HAP-1 (cell line): ENCODE measurements around the gene ITPRID2.

Experiments
- DNase-seq, 2 experiments: peaks; one replicate each; pipeline ENCODE4 v3.0.0-alpha.2; 2016 to 2020; ENCODE audit warnings: low spot score in 2 of 2
- H3K27me3 ChIP-seq: fragments of 250-450 bp; sonication (Bioruptor Pico); 2 replicates; pipeline ENCODE4 v1.5.1; 2020; ENCODE audit warnings: low read depth, mild to moderate bottlenecking, moderate library complexity
- H3K36me3 ChIP-seq: fragments of 250-450 bp; sonication (Bioruptor Pico); replicated peaks from 2 replicates; pipeline ENCODE4 v1.5.1; 2020; ENCODE audit warnings: mild to moderate bottlenecking
- H3K4me1 ChIP-seq: fragments of 250-450 bp; sonication (Bioruptor Pico); 2 replicates; pipeline ENCODE4 v1.5.1; 2020; ENCODE audit warnings: mild to moderate bottlenecking
- H3K4me3 ChIP-seq: fragments of 250-450 bp; sonication (Bioruptor Pico); 2 replicates; pipeline ENCODE4 v1.5.1; 2020; ENCODE audit warnings: mild to moderate bottlenecking, moderate library complexity
- H3K9me3 ChIP-seq: fragments of 250-450 bp; sonication (Bioruptor Pico); 2 replicates; pipeline ENCODE4 v1.5.1; 2020; ENCODE audit warnings: mild to moderate bottlenecking, moderate library complexity
- in situ Hi-C: fragments of 300-500 bp; cut with MboI; formaldehyde crosslinking; loops from 3 replicates; pipeline ENCODE4 v1.14.3; 2020; ENCODE audit warnings: low sequenced_read_pairs, inconsistent platforms, mixed read lengths

The ITPRID2 gene

GRCh38 chr2:181910028-181910831, 18.7 kb downstream of the ITPRID2 start:
- no peak overlapping the region for H3K4me3 ChIP-seq
- H3K36me3 ChIP-seq: peaks cover 47% of the 10 kb centered on the region
- no peak for DNase-seq
- no peaks in the 10 kb centered on the region for H3K27me3 ChIP-seq
- H3K4me1 ChIP-seq: no peaks in the 10 kb centered on the region
- in situ Hi-C loops: no loop called here
- H3K9me3 ChIP-seq: no peaks in the 10 kb centered on the region

GRCh38 chr2:181911830-181912229, 20.3 kb downstream of the ITPRID2 start:
- H3K36me3 ChIP-seq: peaks cover 58% of the 10 kb centered on the region
- no peak overlapping the region for H3K4me3 ChIP-seq
- no peaks in the 10 kb centered on the region for H3K9me3 ChIP-seq
- H3K4me1 ChIP-seq: no peaks in the 10 kb centered on the region
- DNase-seq: no peak
- in situ Hi-C loops: no loop called here
- no peaks in the 10 kb centered on the region for H3K27me3 ChIP-seq

- in situ Hi-C loops: no loop called here
- H3K9me3 ChIP-seq: no peaks in the 10 kb centered on the region
- no peaks in the 10 kb centered on the region for H3K27me3 ChIP-seq
- peaks cover 78% of the 10 kb centered on the region for H3K36me3 ChIP-seq
- no peak for DNase-seq
- no peaks in the 10 kb centered on the region for H3K4me1 ChIP-seq
- H3K4me3 ChIP-seq: no peak overlapping the region
These were observed 23.6 kb downstream of the ITPRID2 start for GRCh38 chr2:181915102-181915501.

- Histone ChIP-seq H3K9me3 (no peaks in the 10 kb centered on the region), H3K36me3 (peaks cover 72% of the 10 kb centered on the region), H3K27me3 (no peaks in the 10 kb centered on the region), H3K4me3 (no peak overlapping the region), H3K4me1 (no peaks in the 10 kb centered on the region)
- in situ Hi-C loops: no loop called here
- DNase-seq: no peak
These were observed 25.5 kb downstream of the ITPRID2 start for GRCh38 chr2:181916726-181917718.

GRCh38 chr2:181918188-181918587, 26.7 kb downstream of the ITPRID2 start:
- Histone ChIP-seq H3K4me3 (no peak overlapping the region), H3K9me3 (no peaks in the 10 kb centered on the region), H3K36me3 (peaks cover 74% of the 10 kb centered on the region), H3K4me1 (no peaks in the 10 kb centered on the region), H3K27me3 (no peaks in the 10 kb centered on the region)
- DNase-seq: no peak
- in situ Hi-C loops: no loop called here

- no peak for DNase-seq
- Histone ChIP-seq H3K4me3 (no peak overlapping the region), H3K4me1 (peaks cover 16% of the 10 kb centered on the region), H3K36me3 (peaks cover 37% of the 10 kb centered on the region), H3K27me3 (no peaks in the 10 kb centered on the region), H3K9me3 (no peaks in the 10 kb centered on the region)
- in situ Hi-C loops: no loop called here
These were observed 31.6 kb downstream of the ITPRID2 start for GRCh38 chr2:181923121-181923520.

GRCh38 chr2:181924336-181924735, 32.8 kb downstream of the ITPRID2 start:
- Histone ChIP-seq H3K9me3 (no peaks in the 10 kb centered on the region), H3K4me3 (no peak overlapping the region), H3K36me3 (peaks cover 25% of the 10 kb centered on the region), H3K4me1 (peaks cover 16% of the 10 kb centered on the region), H3K27me3 (no peaks in the 10 kb centered on the region)
- peak; percentile 50 to 88 for DNase-seq
- in situ Hi-C loops: no loop called here

GRCh38 chr2:181934694-181935093, 43.2 kb downstream of the ITPRID2 start:
- no peaks in the 10 kb centered on the region for H3K9me3 ChIP-seq
- no peaks in the 10 kb centered on the region for H3K4me1 ChIP-seq
- H3K27me3 ChIP-seq: no peaks in the 10 kb centered on the region
- no peaks in the 10 kb centered on the region for H3K36me3 ChIP-seq
- no peak overlapping the region for H3K4me3 ChIP-seq
- in situ Hi-C loops: no loop called here
- no peak for DNase-seq

GRCh38 chr2:181937473-181937872, 45.9 kb downstream of the ITPRID2 start:
- Histone ChIP-seq H3K4me3 (no peak overlapping the region), H3K9me3 (no peaks in the 10 kb centered on the region), H3K4me1 (no peaks in the 10 kb centered on the region), H3K27me3 (no peaks in the 10 kb centered on the region), H3K36me3 (no peaks in the 10 kb centered on the region)
- no peak for DNase-seq
- in situ Hi-C loops: no loop called here

- in situ Hi-C loops: no loop called here
- DNase-seq: no peak
- H3K27me3 ChIP-seq: no peaks in the 10 kb centered on the region; the same call in 1 of the 2 replicates
- H3K9me3 ChIP-seq: no peaks in the 10 kb centered on the region
- H3K36me3 ChIP-seq: no peaks in the 10 kb centered on the region
- H3K4me3 ChIP-seq: no peak overlapping the region
- no peaks in the 10 kb centered on the region for H3K4me1 ChIP-seq
These were observed 52.0 kb downstream of the ITPRID2 start for GRCh38 chr2:181943411-181944124.

GRCh38 chr2:181944164-181944913, 52.8 kb downstream of the ITPRID2 start:
- Histone ChIP-seq H3K9me3 (no peaks in the 10 kb centered on the region), H3K4me3 (no peak overlapping the region), H3K27me3 (no peaks in the 10 kb centered on the region; the same call in 1 of the 2 replicates), H3K4me1 (no peaks in the 10 kb centered on the region), H3K36me3 (no peaks in the 10 kb centered on the region)
- in situ Hi-C loops: no loop called here
- no peak for DNase-seq

GRCh38 chr2:181944914-181945291, 53.4 kb downstream of the ITPRID2 start:
- no peaks in the 10 kb centered on the region for H3K9me3 ChIP-seq
- H3K4me3 ChIP-seq: no peak overlapping the region
- no peak for DNase-seq
- in situ Hi-C loops: no loop called here
- H3K27me3 ChIP-seq: no peaks in the 10 kb centered on the region; the same call in 1 of the 2 replicates
- no peaks in the 10 kb centered on the region for H3K4me1 ChIP-seq
- no peaks in the 10 kb centered on the region for H3K36me3 ChIP-seq
